Activated naive CD8-positive, alpha-beta T cell treated with anti-CD3 and anti-CD28 coated beads, Interleukin-2, amount 10 ng/mL, durations not matched to agents 7 days and 5 days (primary cell): ENCODE measurements around the gene TSKU. TPM values are rescaled to one million over a fixed set of nuclear protein-coding genes. Genes with fewer than 3 reads are reported as not detected.
"Not testable (repeated sequence)": the region's sequence is repeated elsewhere in the genome, so short reads cannot be mapped to it uniquely, and the experiment has no call there.

Source experiments
- ATAC-seq: fragments of 150-1000 bp; cut with Tn5 transposase; one replicate; pipeline ENCODE4 v1.10.0; 2021; ENCODE audit warnings: low read depth, moderate library complexity
- POLR2A ChIA-PET: fragments of 350-600 bp; sonication (Branson Sonifier 250); formaldehyde crosslinking; loops from one replicate; lab custom pipeline; 2021; ENCODE audit warnings: antibody characterized with exemption; lab: Charles Lee
- DNase-seq: peaks from one replicate; pipeline ENCODE4 v3.0.0; 2021
- H3K27ac Mint-ChIP-seq: one replicate; pipeline ENCODE4 v1.8.0; 2022; ENCODE audit warnings: mild to moderate bottlenecking, mixed read lengths
- H3K27me3 Mint-ChIP-seq: one replicate; pipeline ENCODE4 v1.8.0; 2022; ENCODE audit warnings: mild to moderate bottlenecking, moderate library complexity, mixed read lengths
- H3K36me3 Mint-ChIP-seq: one replicate; pipeline ENCODE4 v1.8.0; 2021; ENCODE audit warnings: mild to moderate bottlenecking, mixed read lengths
- H3K4me1 Mint-ChIP-seq: one replicate; pipeline ENCODE4 v1.8.0; 2021; ENCODE audit warnings: mixed read lengths
- H3K4me3 Mint-ChIP-seq: one replicate; pipeline ENCODE4 v1.8.0; 2022; ENCODE audit warnings: mild to moderate bottlenecking, moderate library complexity, mixed read lengths
- H3K9me3 Mint-ChIP-seq: one replicate; pipeline ENCODE4 v1.8.0; 2021; ENCODE audit warnings: mixed read lengths
- total RNA-seq, 2 experiments: library from RNA; stranded (reverse); gene quantifications; one replicate each; pipeline ENCODE4 v1.2.3, GENCODE V29; 2021

Gene TSKU
- total RNA-seq, 2 experiments from 2014 or later = 2.4 to 2.8 TPM

DNA sequence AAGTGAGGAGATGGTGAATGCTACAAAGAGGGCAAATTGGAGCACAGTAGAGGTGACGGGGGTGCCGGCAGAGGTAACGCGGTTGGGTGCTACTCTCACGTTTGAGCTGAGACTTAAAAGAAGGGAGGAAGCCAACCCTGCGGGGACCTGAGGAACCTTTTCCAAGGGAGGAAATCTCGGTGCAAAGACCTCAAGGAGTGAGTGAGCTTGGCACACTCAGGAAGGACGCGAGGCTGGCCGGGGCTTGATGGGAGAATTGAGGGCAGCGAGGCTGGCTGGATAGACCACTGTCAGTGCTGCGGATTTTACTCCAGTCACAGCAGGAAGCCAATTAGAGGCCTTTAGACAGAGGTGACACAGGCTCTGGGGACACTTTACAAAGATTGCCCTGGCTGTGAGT, 25.0 kb downstream of the TSKU start:
- peaks cover 2% of the 10 kb centered on the region for H3K9me3 Mint-ChIP-seq
- POLR2A ChIA-PET = interaction anchor here (1.4 kb wide), 1 partner anchor 111 kb away, joined by 4 read pairs; no protein-coding TSS in a partner anchor
- DNase-seq (no peak), ATAC-seq (no peak)
- no peak overlapping the region for H3K4me3 Mint-ChIP-seq
- peaks cover 17% of the 10 kb centered on the region for H3K27me3 Mint-ChIP-seq
- H3K27ac Mint-ChIP-seq = no peak overlapping the region
- peaks cover 36% of the 10 kb centered on the region for H3K4me1 Mint-ChIP-seq
- H3K36me3 Mint-ChIP-seq = peaks cover 3% of the 10 kb centered on the region

DNA sequence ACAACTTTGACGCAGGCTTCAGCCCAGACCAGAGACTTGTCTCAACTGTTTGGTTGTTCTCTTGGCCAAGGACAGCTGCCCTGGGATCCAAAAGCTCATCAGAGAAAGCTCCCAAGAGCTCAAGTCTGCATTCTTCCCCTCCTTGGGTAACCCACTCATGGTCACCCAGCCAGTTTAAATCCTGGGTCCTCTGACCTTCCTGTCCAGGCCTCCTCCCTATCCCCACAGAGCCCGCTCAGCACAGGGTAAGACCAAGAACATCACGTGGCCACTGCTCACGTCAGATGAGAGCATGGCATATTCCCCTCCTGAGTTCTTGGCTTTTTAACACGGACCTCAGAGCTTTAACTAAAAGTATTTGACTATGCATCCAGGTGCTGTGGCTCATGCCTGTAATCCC, 25.8 kb downstream of the TSKU start:
- Mint-ChIP-seq H3K9me3 (peaks cover 5% of the 10 kb centered on the region), H3K4me3 (no peak overlapping the region), H3K36me3 (peaks cover 5% of the 10 kb centered on the region), H3K27me3 (peaks cover 17% of the 10 kb centered on the region), H3K4me1 (peaks cover 28% of the 10 kb centered on the region), H3K27ac (no peak overlapping the region)
- DNase-seq (no peak), ATAC-seq (no peak)
- POLR2A ChIA-PET = no interaction called here

DNA sequence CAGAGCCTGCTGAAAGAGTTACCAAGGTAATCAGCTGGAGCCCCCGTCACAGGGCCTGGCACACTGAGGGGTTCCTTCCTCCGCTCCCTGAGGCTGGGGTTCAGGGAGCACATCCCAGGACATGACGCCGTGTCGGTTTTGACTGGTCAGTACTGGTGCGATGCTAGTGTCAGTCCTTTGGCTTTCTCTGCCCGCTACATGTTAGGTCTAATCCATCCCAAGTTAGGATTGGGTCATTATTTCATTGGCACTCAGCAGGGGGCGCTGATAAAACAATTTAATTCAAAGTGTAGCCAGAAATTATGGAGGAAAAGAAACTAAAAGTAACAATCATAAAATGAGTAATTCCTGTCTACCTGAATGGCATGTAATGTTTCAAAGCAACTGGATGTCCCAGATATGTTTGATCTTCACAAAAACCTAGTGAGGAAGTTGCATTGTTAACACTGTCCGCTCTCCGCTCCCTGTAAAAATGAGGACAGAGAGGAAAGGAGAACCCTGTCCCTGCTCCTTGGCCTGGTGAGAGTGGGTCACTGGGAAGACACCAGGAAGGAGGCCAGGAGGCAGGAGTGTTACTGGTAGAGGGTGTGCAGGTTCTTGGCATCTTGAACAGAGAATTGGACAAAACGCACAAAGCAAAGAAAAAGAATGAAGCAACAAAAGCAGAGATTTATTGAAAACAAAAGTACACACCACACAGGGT, 27.1 kb downstream of the TSKU start:
- ATAC-seq (peak; percentile 52), DNase-seq (no peak)
- Mint-ChIP-seq H3K27ac (peak overlapping the region; percentile 81), H3K27me3 (peaks cover 10% of the 10 kb centered on the region), H3K9me3 (peaks cover 6% of the 10 kb centered on the region), H3K4me1 (peaks cover 18% of the 10 kb centered on the region), H3K4me3 (peak overlapping the region; percentile 9), H3K36me3 (peaks cover 5% of the 10 kb centered on the region)
- POLR2A ChIA-PET = interaction anchor here (0.5 to 0.9 kb wide), 2 partner anchors 110 to 311 kb away, joined by 3 to 4 read pairs; no protein-coding TSS in a partner anchor

DNA sequence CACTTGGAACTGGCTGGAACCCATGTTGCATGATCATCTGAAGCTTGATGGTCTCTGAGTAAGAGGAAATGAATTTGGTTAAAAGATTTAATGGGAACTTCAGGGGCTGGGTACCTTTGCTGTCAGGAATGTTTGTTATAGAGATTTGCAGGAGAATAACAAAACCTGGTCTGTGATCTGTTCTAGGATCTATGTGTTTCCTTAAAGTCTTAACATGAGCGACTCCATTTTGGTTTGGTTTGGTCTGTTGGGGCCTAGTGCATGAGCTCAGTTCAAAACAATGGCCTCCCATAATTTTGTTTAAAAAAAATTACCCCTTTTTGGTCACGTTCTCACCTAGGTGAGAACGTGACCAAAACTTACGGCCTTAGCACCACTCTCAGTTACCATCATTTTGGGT, 28.1 kb downstream of the TSKU start:
- peaks cover 11% of the 10 kb centered on the region for H3K9me3 Mint-ChIP-seq
- POLR2A ChIA-PET = no interaction called here
- no peak overlapping the region for H3K4me3 Mint-ChIP-seq
- peaks cover 8% of the 10 kb centered on the region for H3K27me3 Mint-ChIP-seq
- H3K36me3 Mint-ChIP-seq = peaks cover 5% of the 10 kb centered on the region
- ATAC-seq (no peak), DNase-seq (no peak)
- no peak overlapping the region for H3K27ac Mint-ChIP-seq
- peaks cover 12% of the 10 kb centered on the region for H3K4me1 Mint-ChIP-seq

DNA sequence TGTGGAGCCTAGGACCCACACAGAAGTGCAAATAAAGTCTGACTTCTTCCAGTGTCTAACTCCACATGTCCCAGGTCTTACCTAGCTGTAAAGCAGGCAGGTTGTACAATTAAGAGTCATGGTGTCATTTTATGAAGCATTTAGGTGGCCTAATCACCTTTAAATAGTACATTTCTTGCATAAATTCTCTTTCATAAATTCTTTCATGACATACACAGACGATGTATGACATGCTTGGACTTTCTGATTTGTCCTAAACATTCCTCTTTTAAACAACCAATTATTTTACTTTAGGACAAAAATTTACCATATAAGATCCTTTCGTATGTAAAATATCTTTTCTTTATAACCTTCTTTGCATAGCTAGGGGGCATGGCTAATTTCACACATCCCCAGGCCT, 31.3 kb downstream of the TSKU start:
- POLR2A ChIA-PET = no interaction called here
- no peak for DNase-seq
- Mint-ChIP-seq H3K27ac (no peak overlapping the region), H3K4me1 (peaks cover 4% of the 10 kb centered on the region), H3K36me3 (peaks cover 5% of the 10 kb centered on the region), H3K9me3 (peaks cover 11% of the 10 kb centered on the region), H3K4me3 (no peak overlapping the region), H3K27me3 (peaks cover 6% of the 10 kb centered on the region)
- ATAC-seq = no peak

DNA sequence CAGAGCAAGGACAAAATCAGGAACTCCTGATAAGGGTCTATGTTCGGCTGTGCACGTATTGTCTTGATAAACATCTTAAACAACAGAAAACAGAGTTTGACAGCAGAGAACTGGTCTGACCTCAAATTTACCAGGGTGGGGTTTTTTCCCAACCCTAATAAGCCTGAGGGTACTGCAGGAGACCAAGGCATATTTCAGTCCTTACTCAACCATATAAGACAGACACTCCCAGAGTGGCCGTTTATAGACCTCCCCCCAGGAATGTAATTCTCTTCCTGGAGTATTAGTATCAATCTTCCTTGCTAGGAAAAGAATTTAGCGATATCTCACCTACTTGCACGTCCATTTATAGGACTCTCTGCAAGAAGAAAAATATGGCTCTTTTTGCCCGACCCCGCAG, 32.5 kb downstream of the TSKU start:
- POLR2A ChIA-PET, H3K4me3 Mint-ChIP-seq, H3K27me3 Mint-ChIP-seq, H3K27ac Mint-ChIP-seq, DNase-seq, H3K36me3 Mint-ChIP-seq, H3K9me3 Mint-ChIP-seq, H3K4me1 Mint-ChIP-seq, ATAC-seq: not testable (repeated sequence)

DNA sequence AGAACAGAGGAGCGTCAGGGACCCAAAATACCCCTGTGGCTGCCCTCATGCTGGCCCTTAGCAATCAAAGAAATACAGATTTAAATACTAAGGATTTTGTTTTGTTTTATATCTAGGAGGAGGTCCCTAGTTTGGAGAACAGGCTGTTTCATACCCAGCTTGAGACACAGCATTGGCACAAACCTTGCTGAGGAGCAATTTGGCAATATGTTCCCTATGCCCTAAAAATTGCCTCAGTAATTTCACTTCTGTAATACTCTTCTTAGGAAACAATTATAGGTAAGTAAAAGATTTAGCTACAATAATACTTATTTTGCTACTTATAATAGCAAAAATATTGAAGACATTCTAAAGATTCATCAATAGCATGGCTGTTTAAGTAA, 37.0 kb downstream of the TSKU start:
- Mint-ChIP-seq H3K27me3 (peaks cover 13% of the 10 kb centered on the region), H3K4me3 (no peak overlapping the region), H3K36me3 (peaks cover 4% of the 10 kb centered on the region), H3K4me1 (peaks cover 16% of the 10 kb centered on the region), H3K9me3 (peaks cover 14% of the 10 kb centered on the region), H3K27ac (no peak overlapping the region)
- ATAC-seq (no peak), DNase-seq (no peak)
- POLR2A ChIA-PET = no interaction called here

DNA sequence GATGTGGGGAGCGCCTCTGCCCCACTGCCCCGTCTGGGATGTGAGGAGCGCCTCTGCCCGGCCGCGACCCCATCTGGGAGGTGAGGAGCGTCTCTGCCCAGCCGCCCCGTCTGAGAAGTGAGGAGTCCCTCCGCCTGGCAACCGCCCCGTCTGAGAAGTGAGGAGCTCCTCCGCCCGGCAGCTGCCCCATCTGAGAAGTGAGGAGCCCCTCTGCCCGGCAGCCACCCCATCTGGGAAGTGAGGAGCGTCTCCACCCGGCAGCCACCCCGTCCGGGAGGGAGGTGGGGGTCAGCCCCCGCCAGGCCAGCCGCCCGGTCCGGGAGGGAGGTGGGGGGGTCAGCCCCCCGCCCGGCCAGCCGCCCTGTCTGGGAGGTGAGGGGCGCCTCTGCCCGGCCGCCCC, 38.2 kb downstream of the TSKU start:
- H3K27me3 Mint-ChIP-seq = peaks cover 11% of the 10 kb centered on the region
- H3K9me3 Mint-ChIP-seq, H3K27ac Mint-ChIP-seq, H3K4me3 Mint-ChIP-seq, POLR2A ChIA-PET, H3K36me3 Mint-ChIP-seq, DNase-seq, ATAC-seq: not testable (repeated sequence)
- H3K4me1 Mint-ChIP-seq = peaks cover 26% of the 10 kb centered on the region

DNA sequence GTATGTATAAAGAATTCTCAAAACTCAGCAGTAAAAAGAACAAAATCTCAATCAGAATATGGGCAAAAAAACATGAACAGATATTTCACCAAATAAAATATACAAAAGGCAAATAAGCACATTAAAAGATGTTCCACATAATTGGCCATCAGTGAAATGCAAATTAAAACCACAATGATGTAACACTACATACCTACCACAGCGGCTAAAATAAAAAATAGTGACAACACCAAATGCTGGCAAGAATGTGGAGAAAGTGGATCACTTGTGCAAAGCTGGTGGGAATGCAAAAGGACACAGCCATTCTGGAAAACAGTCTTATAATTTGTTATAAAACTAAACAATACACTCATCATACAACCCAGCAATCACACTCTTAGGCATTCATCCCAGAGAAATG, 39.2 kb downstream of the TSKU start:
- Mint-ChIP-seq H3K4me3 (no peak overlapping the region), H3K27ac (no peak overlapping the region), H3K4me1 (peaks cover 26% of the 10 kb centered on the region), H3K9me3 (peaks cover 11% of the 10 kb centered on the region), H3K27me3 (peaks cover 7% of the 10 kb centered on the region), H3K36me3 (peaks cover 7% of the 10 kb centered on the region)
- DNase-seq = no peak
- POLR2A ChIA-PET = interaction anchor here (0.6 kb wide), 1 partner anchor 398 kb away, joined by 3 read pairs; no protein-coding TSS in a partner anchor
- no peak for ATAC-seq

DNA sequence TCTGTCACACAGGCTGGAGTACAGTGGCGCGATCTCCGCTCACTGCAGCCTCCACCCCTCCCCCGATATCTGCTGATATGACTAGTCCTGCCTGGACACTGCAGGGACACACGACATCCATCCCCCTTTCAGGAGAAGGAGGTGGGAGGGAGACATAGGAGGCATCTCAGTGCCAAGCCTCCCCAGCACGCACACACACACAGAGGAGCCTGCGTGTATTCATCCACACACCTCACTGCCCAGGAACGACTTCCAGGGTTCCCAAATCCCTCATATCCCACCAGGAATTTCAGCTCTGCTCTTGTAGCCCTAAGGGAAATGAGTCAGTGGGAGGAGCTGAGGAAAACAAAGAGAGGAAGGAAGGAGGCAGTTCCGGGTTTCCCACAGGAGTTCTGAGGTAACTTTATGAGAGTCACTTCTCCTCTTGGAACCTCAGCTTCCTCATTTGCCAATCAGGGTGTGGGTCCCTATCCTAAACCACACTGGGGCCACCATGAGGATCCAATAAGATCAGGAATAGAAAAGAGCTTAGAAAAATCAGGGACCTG, 40.4 kb downstream of the TSKU start:
- Mint-ChIP-seq H3K4me1 (peaks cover 26% of the 10 kb centered on the region), H3K36me3 (peaks cover 7% of the 10 kb centered on the region), H3K27ac (no peak overlapping the region), H3K27me3 (peaks cover 7% of the 10 kb centered on the region), H3K9me3 (peaks cover 11% of the 10 kb centered on the region), H3K4me3 (no peak overlapping the region)
- POLR2A ChIA-PET = no interaction called here
- DNase-seq (no peak), ATAC-seq (no peak)

DNA sequence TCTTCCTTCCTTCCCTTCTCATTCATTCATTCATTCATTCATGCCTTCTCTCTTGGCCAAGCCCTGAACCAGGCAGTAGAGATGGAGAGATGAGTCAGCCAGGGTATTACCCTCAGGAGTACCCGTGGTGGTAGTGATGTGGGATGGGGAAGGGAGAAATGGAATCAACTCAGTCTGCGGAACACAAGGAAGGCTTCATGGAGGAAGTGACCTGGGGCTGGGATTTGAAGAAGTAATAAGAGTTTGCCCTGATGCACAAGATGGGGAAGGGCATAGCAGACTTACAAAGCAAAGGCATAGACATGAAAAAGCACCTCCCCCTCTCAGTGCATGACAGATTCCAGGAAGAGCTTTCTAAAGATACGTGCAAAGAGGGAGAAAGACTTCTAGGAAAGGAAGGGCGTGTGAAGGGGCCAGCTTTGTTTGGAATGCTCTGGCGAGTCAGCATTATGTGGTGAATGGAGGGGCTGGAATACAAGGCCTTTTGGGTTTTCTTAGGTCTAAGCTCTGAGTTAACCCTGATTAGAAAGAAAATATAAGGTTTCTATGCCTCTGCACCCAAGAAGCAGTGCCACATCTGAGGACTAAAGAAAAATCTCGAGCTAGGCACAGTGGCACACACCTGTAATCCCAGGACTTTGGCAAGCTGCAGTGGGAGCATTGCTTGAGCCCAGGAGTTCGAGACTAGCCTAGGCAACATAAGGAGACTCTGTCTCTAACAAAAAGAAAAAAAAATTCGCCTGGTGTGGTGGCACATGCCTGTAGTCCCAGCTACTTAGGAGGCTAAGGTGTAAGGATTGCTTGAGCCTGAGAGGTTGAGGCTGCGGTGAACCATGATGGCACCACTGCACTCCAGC, 41.2 kb downstream of the TSKU start:
- POLR2A ChIA-PET = no interaction called here
- H3K27ac Mint-ChIP-seq = peak overlapping the region; percentile 41
- peaks cover 26% of the 10 kb centered on the region for H3K4me1 Mint-ChIP-seq

DNA sequence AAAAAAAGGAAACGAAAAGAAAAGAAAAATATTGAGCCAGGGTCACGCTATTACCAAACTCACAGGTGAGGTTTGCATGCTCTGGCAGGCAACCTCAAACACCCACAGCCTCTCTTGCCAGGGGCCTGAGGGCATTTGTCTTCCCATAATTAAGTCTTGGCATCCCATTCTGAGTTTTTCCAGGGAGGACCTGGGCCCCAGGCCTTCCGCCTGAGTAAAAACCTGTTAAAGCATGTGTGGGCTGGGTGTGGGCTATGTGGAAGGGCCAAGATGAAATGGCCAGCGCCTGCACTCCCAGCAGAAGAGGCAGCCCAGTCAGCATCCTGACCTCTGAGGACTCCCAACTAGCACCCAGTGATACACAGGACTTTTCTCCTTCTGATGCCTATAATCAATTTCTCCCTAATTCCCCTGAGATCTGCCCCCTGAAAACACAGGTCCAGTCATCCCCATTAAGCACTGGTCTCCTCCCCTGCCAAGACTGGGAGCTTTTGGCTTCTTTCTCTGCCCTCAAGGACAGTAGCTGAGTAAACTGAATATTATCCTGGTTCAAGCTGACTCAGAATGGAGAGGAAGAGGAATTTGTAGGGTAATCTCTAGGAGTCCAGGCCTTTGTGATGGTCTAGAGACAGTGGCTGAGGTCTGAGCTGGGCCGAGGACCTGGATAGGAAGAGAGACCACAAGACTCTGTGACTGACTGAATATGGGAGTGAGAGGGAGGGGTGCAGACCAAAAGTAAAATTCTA, 42.0 kb downstream of the TSKU start:
- Mint-ChIP-seq H3K9me3 (peaks cover 11% of the 10 kb centered on the region), H3K27ac (peak overlapping the region; percentile 40), H3K4me3 (peak overlapping the region; percentile 11), H3K27me3 (peaks cover 12% of the 10 kb centered on the region), H3K36me3 (peaks cover 7% of the 10 kb centered on the region), H3K4me1 (peaks cover 26% of the 10 kb centered on the region)
- ATAC-seq (no peak), DNase-seq (no peak)
- POLR2A ChIA-PET = interaction anchor here (0.6 kb wide), 1 partner anchor 271 kb away, joined by 3 read pairs; no protein-coding TSS in a partner anchor

More for the DNA sequence above, 41.2 kb downstream of the TSKU start:
- peaks cover 7% of the 10 kb centered on the region for H3K36me3 Mint-ChIP-seq
- peak; percentile 26 for ATAC-seq
- peaks cover 7% of the 10 kb centered on the region for H3K27me3 Mint-ChIP-seq
- peak overlapping the region; percentile 30 for H3K4me3 Mint-ChIP-seq
- DNase-seq = no peak
- H3K9me3 Mint-ChIP-seq = peaks cover 11% of the 10 kb centered on the region
